IMR-90 (cell line): Measurements from ENCODE around the gene WDFY2. TPM values are rescaled to one million over a fixed set of nuclear protein-coding genes. Genes with fewer than 3 reads are reported as not detected.

ENCODE experiments used
- ATAC-seq: fragments of 200-7000 bp; cut with Tn5 transposase; 2 replicates; pipeline ENCODE4 v1.9.1; 2020; ENCODE audit warnings: low read depth, mild to moderate bottlenecking, moderate library complexity
- BruUV-seq: library from RNA; stranded (reverse); fragments of 400-500 nt; replicated peaks from 2 replicates; lab custom pipeline; 2021; lab: Mats Ljungman, UMichigan
- CTCF ChIA-PET: fragments of 300-600 bp; formaldehyde crosslinking; extraction: SDS; loops from one replicate; lab custom pipeline; 2021; ENCODE audit warnings: antibody characterized with exemption; lab: Yijun Ruan, JAX
- POLR2A ChIA-PET: fragments of 300-600 bp; sonication (Branson Sonifier 250); formaldehyde crosslinking; loops from one replicate; lab custom pipeline; 2022; ENCODE audit warnings: antibody characterized with exemption; ENCODE audit not compliant: unreplicated experiment; lab: Charles Lee
- DNase-seq: peaks from one replicate; pipeline ENCODE4 v3.0.0; 2013
- H2AFZ ChIP-seq: replicated peaks from 2 replicates; pipeline ENCODE3; 2013; ENCODE audit warnings: low read length, mild to moderate bottlenecking; ENCODE audit not compliant: poor library complexity
- H2AK5ac ChIP-seq: 2 replicates; pipeline ENCODE4 v1.6.1; 2013; ENCODE audit warnings: low read depth, low read length, inconsistent platforms
- H2AK9ac ChIP-seq: replicated peaks from 2 replicates; pipeline ENCODE3; 2013; ENCODE audit warnings: mild to moderate bottlenecking, low read depth, low read length, moderate library complexity; ENCODE audit not compliant: poor library complexity
- H2BK120ac ChIP-seq: 2 replicates; pipeline ENCODE4 v1.6.1; 2013; ENCODE audit warnings: low read depth, low read length, inconsistent platforms
- H2BK15ac ChIP-seq: 3 replicates; pipeline ENCODE4 v1.6.1; 2013; ENCODE audit warnings: low read depth, low read length, inconsistent platforms
- H2BK20ac ChIP-seq: 2 replicates; pipeline ENCODE4 v1.6.1; 2013; ENCODE audit warnings: low read depth, mild to moderate bottlenecking, inconsistent platforms, low read length, moderate library complexity
- H2BK5ac ChIP-seq: 2 replicates; pipeline ENCODE4 v1.6.1; 2013; ENCODE audit warnings: mild to moderate bottlenecking, low read depth, low read length, inconsistent platforms; ENCODE audit not compliant: poor library complexity, severe bottlenecking
- H3K14ac ChIP-seq: replicated peaks from 2 replicates; pipeline ENCODE4 v1.6.1; 2013; ENCODE audit warnings: low read depth, low read length, inconsistent platforms
- H3K18ac ChIP-seq: 2 replicates; pipeline ENCODE4 v1.6.1; 2013; ENCODE audit warnings: low read depth, low read length, control low read depth
- H3K23ac ChIP-seq: 2 replicates; pipeline ENCODE4 v1.6.1; 2013; ENCODE audit warnings: low read depth, low read length, inconsistent platforms
- H3K27ac ChIP-seq: 2 replicates; pipeline ENCODE4 v1.5.1; 2013; ENCODE audit warnings: mild to moderate bottlenecking, control low read depth, low read length; ENCODE audit not compliant: insufficient read depth
- H3K27me3 ChIP-seq: 2 replicates; pipeline ENCODE4 v1.6.1; 2013; ENCODE audit warnings: low read length; ENCODE audit not compliant: control insufficient read depth, insufficient read depth
- H3K36me3 ChIP-seq: 2 replicates; pipeline ENCODE4 v1.6.1; 2013; ENCODE audit warnings: low read length, mixed read lengths; ENCODE audit not compliant: control insufficient read depth, insufficient read depth
- H3K4ac ChIP-seq: 2 replicates; pipeline ENCODE4 v1.6.1; 2013; ENCODE audit warnings: low read depth, low read length, inconsistent platforms
- H3K4me1 ChIP-seq: 2 replicates; pipeline ENCODE4 v1.6.1; 2013; ENCODE audit warnings: low read length, mixed read lengths; ENCODE audit not compliant: control insufficient read depth, insufficient read depth
- H3K4me2 ChIP-seq: 2 replicates; pipeline ENCODE4 v1.6.1; 2013; ENCODE audit warnings: low read depth, mild to moderate bottlenecking, control low read depth, low read length, moderate library complexity
- H3K4me3 ChIP-seq: 2 replicates; pipeline ENCODE4 v1.5.1; 2013; ENCODE audit warnings: low read depth, mild to moderate bottlenecking, control low read depth, low read length, moderate library complexity; ENCODE audit not compliant: insufficient read depth
- H3K56ac ChIP-seq: 2 replicates; pipeline ENCODE4 v1.6.1; 2013; ENCODE audit warnings: low read length, inconsistent platforms; ENCODE audit not compliant: insufficient read depth; ENCODE audit errors: extremely low read depth
- H3K79me1 ChIP-seq, 2 experiments: 2 replicates each; pipeline ENCODE4 v1.6.1; 2013; ENCODE audit warnings: low read length in 2 of 2, inconsistent platforms in 1 of 2, low read depth in 1 of 2
- H3K9ac ChIP-seq: 2 replicates; pipeline ENCODE4 v1.6.1; 2013; ENCODE audit warnings: low read depth, low read length, control low read depth
- H3K9me1 ChIP-seq: 2 replicates; pipeline ENCODE4 v1.6.1; 2013; ENCODE audit warnings: low read length, inconsistent platforms; ENCODE audit not compliant: insufficient read depth
- H3K9me3 ChIP-seq: 2 replicates; pipeline ENCODE4 v1.6.1; 2013; ENCODE audit warnings: low read length; ENCODE audit not compliant: control insufficient read depth, insufficient read depth
- H4K20me1 ChIP-seq: 2 replicates; pipeline ENCODE4 v1.6.1; 2013; ENCODE audit warnings: low read length, inconsistent platforms; ENCODE audit not compliant: insufficient read depth
- H4K5ac ChIP-seq: 2 replicates; pipeline ENCODE4 v1.6.1; 2013; ENCODE audit warnings: mild to moderate bottlenecking, low read depth, low read length, control low read depth
- H4K8ac ChIP-seq, 2 experiments: 2 replicates each; pipeline ENCODE4 v1.6.1; 2013; ENCODE audit warnings: low read depth in 2 of 2, low read length in 2 of 2, control low read depth in 1 of 2, inconsistent platforms in 1 of 2
- H4K91ac ChIP-seq: 2 replicates; pipeline ENCODE4 v1.6.1; 2013; ENCODE audit warnings: low read depth, low read length, inconsistent platforms; ENCODE audit not compliant: insufficient read depth
- BHLHE40 ChIP-seq: fragments of 150-350 bp; IDR thresholded peaks from 2 replicates; pipeline ENCODE4 v1.6.1; 2016; ENCODE audit warnings: mild to moderate bottlenecking, low read depth, low read length
- CEBPB ChIP-seq: IDR thresholded peaks from 2 replicates; pipeline ENCODE4 v1.6.1; 2012; ENCODE audit warnings: low read depth, low read length, improper control_type of control experiment
- CHD1 ChIP-seq: IDR thresholded peaks from 2 replicates; pipeline ENCODE4 v1.6.1; 2012; ENCODE audit warnings: low read depth, low read length, improper control_type of control experiment
- CTCF ChIP-seq: conservative IDR thresholded peaks from 2 replicates; pipeline ENCODE4 v1.5.1; 2012; ENCODE audit warnings: mild to moderate bottlenecking, low read depth, low read length, improper control_type of control experiment
- ELK1 ChIP-seq: fragments of 150-350 bp; IDR thresholded peaks from 2 replicates; pipeline ENCODE4 v1.6.1; 2016; ENCODE audit warnings: low read depth, mild to moderate bottlenecking, low read length, moderate library complexity, borderline replicate concordance
- FOS ChIP-seq: fragments of 150-350 bp; IDR thresholded peaks from 2 replicates; pipeline ENCODE4 v1.6.1; 2016; ENCODE audit warnings: low read depth, low read length
- MAFK ChIP-seq: IDR thresholded peaks from 2 replicates; pipeline ENCODE4 v1.6.1; 2012; ENCODE audit warnings: low read depth, low read length, improper control_type of control experiment
- MAZ ChIP-seq: IDR thresholded peaks from 2 replicates; pipeline ENCODE4 v1.6.1; 2012; ENCODE audit warnings: low read depth, mild to moderate bottlenecking, low read length, improper control_type of control experiment, moderate library complexity, borderline replicate concordance
- MXI1 ChIP-seq: IDR thresholded peaks from 2 replicates; pipeline ENCODE4 v1.6.1; 2012; ENCODE audit warnings: low read depth, mild to moderate bottlenecking, low read length, moderate library complexity, borderline replicate concordance
- NFE2L2 ChIP-seq: fragments of 150-350 bp; IDR thresholded peaks from 2 replicates; pipeline ENCODE4 v1.6.1; 2016; ENCODE audit warnings: low read depth, mild to moderate bottlenecking, low read length
- POLR2A ChIP-seq: IDR thresholded peaks from 2 replicates; pipeline ENCODE4 v1.6.1; 2012; ENCODE audit warnings: mild to moderate bottlenecking, low read depth, low read length
- RAD21 ChIP-seq: IDR thresholded peaks from 2 replicates; pipeline ENCODE4 v1.6.1; 2012; ENCODE audit warnings: low read length, improper control_type of control experiment
- RCOR1 ChIP-seq: IDR thresholded peaks from 2 replicates; pipeline ENCODE4 v1.6.1; 2012; ENCODE audit warnings: mild to moderate bottlenecking, low read length, improper control_type of control experiment; ENCODE audit not compliant: insufficient replicate concordance
- RFX5 ChIP-seq: IDR thresholded peaks from 2 replicates; pipeline ENCODE4 v1.8.0; 2012; ENCODE audit warnings: low read depth, mild to moderate bottlenecking, low read length, moderate library complexity
- SMC3 ChIP-seq: fragments of 150-350 bp; IDR thresholded peaks from 2 replicates; pipeline ENCODE4 v1.6.1; 2016; ENCODE audit warnings: low read depth, mild to moderate bottlenecking, antibody characterized with exemption, low read length, moderate library complexity
- USF2 ChIP-seq: fragments of 150-350 bp; IDR thresholded peaks from 2 replicates; pipeline ENCODE4 v1.6.1; 2017; ENCODE audit warnings: mild to moderate bottlenecking, antibody characterized with exemption, low read length, low read depth
- WGBS, 2 experiments: methylation state at CpG; one replicate each; pipeline versions ENCODE4 v1.1.5 to v1.1.7; 2013; ENCODE audit warnings: missing lambda C conversion rate in 2 of 2; ENCODE audit not compliant: insufficient read length in 1 of 2; ENCODE audit errors: extremely low coverage in 2 of 2; 5-methylcytosine and 5-hydroxymethylcytosine counted together
- dilution Hi-C: fragments of 300-500 bp; cut with HindIII; formaldehyde crosslinking; loops from one replicate; pipeline ENCODE4 v1.14.3; 2018; ENCODE audit warnings: low sequenced_read_pairs; ENCODE audit not compliant: unreplicated experiment
- in situ Hi-C: fragments of 300-500 bp; cut with MboI; formaldehyde crosslinking; loops from 3 replicates; pipeline ENCODE4 v1.14.3; 2019; ENCODE audit warnings: low sequenced_read_pairs, inconsistent platforms, mixed read lengths
- intact Hi-C: fragments of 100-400 bp; cut with micrococcal nuclease; formaldehyde crosslinking; loops from 2 replicates; pipeline ENCODE4 v1.10.0; 2022
- polyA plus RNA-seq, 3 experiments: library from polyadenylated mRNA; depleted of rRNA; stranded (reverse); fragments of >200 nt; gene quantifications; 2 replicates each; pipeline ENCODE4 v1.2.3, GENCODE V29; 2012; ENCODE audit warnings: low replicate concordance in 1 of 3
- total RNA-seq: library from RNA; depleted of rRNA; stranded (reverse); fragments of >200 nt; gene quantifications from 2 replicates; pipeline ENCODE4 v1.2.3, GENCODE V29; 2012

The WDFY2 gene
- total and polyA plus RNA-seq, 2 of the 4 experiments (the other 2 are of a cell fraction), result 4.3 to 5.4 TPM

GRCh38 chr13:51740698-51741097, 156.4 kb downstream of the WDFY2 start:
- Histone ChIP-seq H3K27me3 (no peaks in the 10 kb centered on the region), H2BK20ac (no peak overlapping the region), H2AK5ac (no peak overlapping the region), H2BK5ac (no peak overlapping the region), H2BK120ac (no peak overlapping the region), H4K20me1 (no peaks in the 10 kb centered on the region), H2AK9ac (no peak overlapping the region), H3K27ac (no peak overlapping the region), H4K8ac (no peak overlapping the region), H3K56ac (no peak overlapping the region), H3K9ac (no peak overlapping the region), H2AFZ (no peak overlapping the region), H3K79me1 (peaks cover 22 to 42% of the 10 kb centered on the region in 2 experiments), H2BK15ac (no peak overlapping the region), H3K23ac (no peak overlapping the region), H3K4me1 (peaks cover 2% of the 10 kb centered on the region; the same call in 1 of the 2 replicates), H3K9me1 (peaks cover 14% of the 10 kb centered on the region; the same call in 1 of the 2 replicates), H4K5ac (no peak overlapping the region), H4K91ac (no peak overlapping the region), H3K36me3 (peaks cover 8% of the 10 kb centered on the region), H3K4me3 (no peak overlapping the region), H3K14ac (no peak overlapping the region), H3K18ac (no peak overlapping the region), H3K4me2 (no peak overlapping the region), H3K4ac (no peak overlapping the region), H3K9me3 (no peaks in the 10 kb centered on the region)
- CTCF ChIA-PET, result interaction anchor here (0.9 kb wide), 1 partner anchor 46 kb away, joined by 3 read pairs; no protein-coding TSS in a partner anchor
- intact Hi-C loops, result no loop called here
- BruUV-seq, result no TSS peak
- in situ Hi-C loops, result no loop called here
- no peak for ATAC-seq
- no peak for TF ChIP-seq NFE2L2
- TF ChIP-seq SMC3, result no peak
- TF ChIP-seq RAD21, result no peak
- TF ChIP-seq RCOR1, result no peak
- TF ChIP-seq RFX5, result no peak
- TF ChIP-seq CTCF, result no peak
- no peak for TF ChIP-seq MAZ
- TF ChIP-seq FOS, result no peak
- TF ChIP-seq BHLHE40, result no peak
- no peak for TF ChIP-seq CEBPB
- no peak for TF ChIP-seq MXI1
- no peak for TF ChIP-seq MAFK
- TF ChIP-seq ELK1, result no peak
- no peak for TF ChIP-seq USF2
- TF ChIP-seq CHD1, result no peak
- TF ChIP-seq POLR2A, result no peak
- peak; percentile 17 for DNase-seq
- POLR2A ChIA-PET, result interaction anchor here (1.3 kb wide), 1 partner anchor 288 kb away, joined by 3 read pairs; no protein-coding TSS in a partner anchor
- WGBS, 2 experiments, result no CpG with 5 or more reads among the region's 5 CpGs
- dilution Hi-C loops, result no loop called here
